Tibial artery (tissue), 4 donors: ENCODE results near the gene SNX25.

Experiments
- DNase-seq, 2 donors: peaks; one replicate each; pipeline ENCODE4 v3.0.0-alpha.2; 2019
- H3K27ac ChIP-seq, 2 donors: fragments of 200-600 bp; sonication (generic) in 1 of 2; 1 replicate in 1 of 2; 2 replicates in 1 of 2; pipeline ENCODE4 v1.5.1; 2018 to 2019; ENCODE audit warnings: mild to moderate bottlenecking in 1 of 2
- H3K27me3 ChIP-seq, 2 donors: fragments of 200-600 bp; sonication (generic) in 1 of 2; one replicate each; pipeline versions ENCODE4 v1.5.1 to v1.6.0; 2016 to 2019
- H3K36me3 ChIP-seq, 3 donors: fragments of 200-600 bp; sonication (generic) in 2 of 3; one replicate each; pipeline ENCODE4 v1.5.1; 2016 to 2019; ENCODE audit warnings: mild to moderate bottlenecking in 2 of 3
- H3K4me1 ChIP-seq, 4 donors: fragments of 200-600 bp; sonication (generic) in 2 of 4; 1 replicate in 3 of 4; 2 replicates in 1 of 4; pipeline ENCODE4 v1.5.1; 2016 to 2019
- H3K4me3 ChIP-seq, 2 donors: fragments of 200-600 bp; sonication (generic) in 1 of 2; 1 replicate in 1 of 2; 2 replicates in 1 of 2; pipeline ENCODE4 v1.5.1; 2018 to 2019; ENCODE audit warnings: mild to moderate bottlenecking in 2 of 2
- H3K9me3 ChIP-seq, 3 donors: fragments of 200-600 bp; sonication (generic) in 1 of 3; one replicate each; pipeline ENCODE4 v1.5.1; 2016 to 2019
- intact Hi-C: fragments of 100-400 bp; cut with DNase I; formaldehyde crosslinking; loops from one replicate; pipeline ENCODE4 v1.15.0; 2023; ENCODE audit warnings: low total_unique reads
- TF ChIP-seq, protein P1 (sequence below), 2 experiments: fragments of 200-600 bp in 1 of 2; fragments of 450-650 bp in 1 of 2; IDR thresholded peaks; one replicate each; pipeline ENCODE4 v1.5.1; 2017 to 2019; ENCODE audit warnings: antibody characterized with exemption in 2 of 2, mild to moderate bottlenecking in 1 of 2, moderate library complexity in 1 of 2

Gene SNX25

DNA sequence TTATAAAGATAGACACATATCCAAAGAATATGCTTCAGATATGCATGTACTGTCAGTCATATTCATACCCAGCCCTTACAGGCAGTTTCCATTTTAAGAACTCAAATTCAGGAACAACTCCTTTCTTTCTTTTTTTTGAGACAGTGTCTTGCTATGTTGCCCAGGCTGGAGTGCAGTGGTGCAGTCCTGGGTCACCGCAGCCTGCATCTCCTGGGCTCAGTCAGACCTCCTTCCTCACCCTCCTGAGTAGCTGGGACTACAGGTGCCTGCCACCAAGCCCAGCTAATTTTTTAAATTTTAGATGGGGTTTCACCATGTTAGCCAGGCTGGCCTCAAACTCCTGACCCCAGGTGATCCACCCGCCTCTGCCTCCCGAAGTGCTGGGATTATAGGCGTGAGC lies 34.5 kb downstream of the SNX25 start:
- Histone ChIP-seq H3K36me3 (no peaks in the 10 kb centered on the region), H3K27me3 (no peaks in the 10 kb centered on the region), H3K4me3 (no peak overlapping the region), H3K4me1 (peaks cover 0 to 34% (median 7%) of the 10 kb centered on the region in 4 donors), H3K9me3 (no peaks in the 10 kb centered on the region), H3K27ac (no peak overlapping the region)
- DNase-seq, result no peak
- TF ChIP-seq, protein P1, sequence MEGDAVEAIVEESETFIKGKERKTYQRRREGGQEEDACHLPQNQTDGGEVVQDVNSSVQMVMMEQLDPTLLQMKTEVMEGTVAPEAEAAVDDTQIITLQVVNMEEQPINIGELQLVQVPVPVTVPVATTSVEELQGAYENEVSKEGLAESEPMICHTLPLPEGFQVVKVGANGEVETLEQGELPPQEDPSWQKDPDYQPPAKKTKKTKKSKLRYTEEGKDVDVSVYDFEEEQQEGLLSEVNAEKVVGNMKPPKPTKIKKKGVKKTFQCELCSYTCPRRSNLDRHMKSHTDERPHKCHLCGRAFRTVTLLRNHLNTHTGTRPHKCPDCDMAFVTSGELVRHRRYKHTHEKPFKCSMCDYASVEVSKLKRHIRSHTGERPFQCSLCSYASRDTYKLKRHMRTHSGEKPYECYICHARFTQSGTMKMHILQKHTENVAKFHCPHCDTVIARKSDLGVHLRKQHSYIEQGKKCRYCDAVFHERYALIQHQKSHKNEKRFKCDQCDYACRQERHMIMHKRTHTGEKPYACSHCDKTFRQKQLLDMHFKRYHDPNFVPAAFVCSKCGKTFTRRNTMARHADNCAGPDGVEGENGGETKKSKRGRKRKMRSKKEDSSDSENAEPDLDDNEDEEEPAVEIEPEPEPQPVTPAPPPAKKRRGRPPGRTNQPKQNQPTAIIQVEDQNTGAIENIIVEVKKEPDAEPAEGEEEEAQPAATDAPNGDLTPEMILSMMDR (IDR thresholded peaks at IDR 0.05), result no peak
- intact Hi-C loops, result no loop called here

DNA sequence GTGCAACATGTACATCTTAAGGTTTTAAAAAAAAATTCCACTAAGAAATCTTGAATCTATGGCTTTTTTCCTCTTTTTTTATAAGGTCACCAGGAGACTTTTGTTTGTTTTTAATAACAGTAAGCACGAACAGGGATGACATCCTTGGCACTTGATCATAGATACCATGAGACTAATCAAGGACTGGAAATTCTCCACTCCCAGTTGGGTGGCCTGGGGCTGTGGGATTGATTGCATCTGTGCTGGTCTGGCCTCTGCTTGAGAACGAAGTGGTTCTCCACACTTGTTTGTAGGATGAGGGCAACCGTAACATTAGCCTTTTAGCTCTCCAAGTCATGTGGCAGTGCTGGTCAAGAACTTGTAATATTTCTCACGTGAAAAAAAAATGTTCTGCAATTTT lies 35.4 kb downstream of the SNX25 start:
- H3K4me1 ChIP-seq, result peaks cover 0 to 34% (median 7%) of the 10 kb centered on the region in 4 donors
- TF ChIP-seq, protein P1 (IDR thresholded peaks at IDR 0.05), result no peak
- no peak overlapping the region for H3K4me3 ChIP-seq
- DNase-seq, result no peak
- H3K27ac ChIP-seq, result no peak overlapping the region
- no peaks in the 10 kb centered on the region for H3K27me3 ChIP-seq
- no peaks in the 10 kb centered on the region for H3K36me3 ChIP-seq
- intact Hi-C loops, result no loop called here
- no peaks in the 10 kb centered on the region for H3K9me3 ChIP-seq

DNA sequence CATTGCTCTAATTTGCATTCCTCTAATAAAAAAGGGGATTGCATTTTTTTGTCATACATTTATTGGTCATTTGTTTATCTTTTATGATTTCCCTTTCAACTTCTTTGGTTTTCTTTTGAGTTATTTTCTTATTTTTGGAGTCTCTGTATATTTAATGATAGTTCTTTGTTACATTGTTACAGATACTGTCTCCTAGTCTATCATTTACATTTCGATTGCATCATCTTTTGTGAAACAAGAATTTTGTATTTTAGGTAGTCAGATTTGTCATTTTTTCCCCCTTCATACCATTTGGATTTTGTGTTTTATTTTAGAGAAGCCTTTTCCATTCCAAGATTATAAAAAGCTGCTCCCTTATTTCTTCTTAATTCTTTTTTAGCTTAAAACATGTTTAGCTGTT lies 37.1 kb downstream of the SNX25 start:
- H3K4me1 ChIP-seq, result peaks cover 0 to 34% (median 7%) of the 10 kb centered on the region in 4 donors
- no peak overlapping the region for H3K4me3 ChIP-seq
- intact Hi-C loops, result no loop called here
- DNase-seq, result no peak
- TF ChIP-seq, protein P1 (IDR thresholded peaks at IDR 0.05), result no peak
- H3K36me3 ChIP-seq, result no peaks in the 10 kb centered on the region
- H3K9me3 ChIP-seq, result no peaks in the 10 kb centered on the region
- H3K27me3 ChIP-seq, result no peaks in the 10 kb centered on the region
- no peak overlapping the region for H3K27ac ChIP-seq

GRCh38 chr4:185247151-185247550 lies 37.8 kb downstream of the SNX25 start:
- Histone ChIP-seq H3K4me3 (no peak overlapping the region), H3K9me3 (no peaks in the 10 kb centered on the region), H3K4me1 (peaks cover 0 to 38% (median 7%) of the 10 kb centered on the region in 4 donors), H3K27ac (no peak overlapping the region), H3K36me3 (no peaks in the 10 kb centered on the region), H3K27me3 (no peaks in the 10 kb centered on the region)
- intact Hi-C loops, result no loop called here
- TF ChIP-seq, protein P1 (IDR thresholded peaks at IDR 0.05), result no peak
- no peak for DNase-seq

GRCh38 chr4:185248393-185249039 lies 39.1 kb downstream of the SNX25 start:
- DNase-seq, result no peak
- Histone ChIP-seq H3K4me1 (peaks cover 0 to 31% (median 7%) of the 10 kb centered on the region in 4 donors), H3K27ac (no peak overlapping the region), H3K36me3 (no peaks in the 10 kb centered on the region), H3K4me3 (no peak overlapping the region), H3K27me3 (no peaks in the 10 kb centered on the region), H3K9me3 (no peaks in the 10 kb centered on the region)
- TF ChIP-seq, protein P1 (IDR thresholded peaks at IDR 0.05), result no peak
- intact Hi-C loops, result no loop called here
